Measurements from ENCODE around the gene FAHD1. TPM values are rescaled to one million over a fixed set of nuclear protein-coding genes. Genes with fewer than 3 reads are reported as not detected.

Gene FAHD1
- total RNA-seq, 4 donors from 2014 or later, result 46.2 to 89.0 (median 62.3) TPM

DNA sequence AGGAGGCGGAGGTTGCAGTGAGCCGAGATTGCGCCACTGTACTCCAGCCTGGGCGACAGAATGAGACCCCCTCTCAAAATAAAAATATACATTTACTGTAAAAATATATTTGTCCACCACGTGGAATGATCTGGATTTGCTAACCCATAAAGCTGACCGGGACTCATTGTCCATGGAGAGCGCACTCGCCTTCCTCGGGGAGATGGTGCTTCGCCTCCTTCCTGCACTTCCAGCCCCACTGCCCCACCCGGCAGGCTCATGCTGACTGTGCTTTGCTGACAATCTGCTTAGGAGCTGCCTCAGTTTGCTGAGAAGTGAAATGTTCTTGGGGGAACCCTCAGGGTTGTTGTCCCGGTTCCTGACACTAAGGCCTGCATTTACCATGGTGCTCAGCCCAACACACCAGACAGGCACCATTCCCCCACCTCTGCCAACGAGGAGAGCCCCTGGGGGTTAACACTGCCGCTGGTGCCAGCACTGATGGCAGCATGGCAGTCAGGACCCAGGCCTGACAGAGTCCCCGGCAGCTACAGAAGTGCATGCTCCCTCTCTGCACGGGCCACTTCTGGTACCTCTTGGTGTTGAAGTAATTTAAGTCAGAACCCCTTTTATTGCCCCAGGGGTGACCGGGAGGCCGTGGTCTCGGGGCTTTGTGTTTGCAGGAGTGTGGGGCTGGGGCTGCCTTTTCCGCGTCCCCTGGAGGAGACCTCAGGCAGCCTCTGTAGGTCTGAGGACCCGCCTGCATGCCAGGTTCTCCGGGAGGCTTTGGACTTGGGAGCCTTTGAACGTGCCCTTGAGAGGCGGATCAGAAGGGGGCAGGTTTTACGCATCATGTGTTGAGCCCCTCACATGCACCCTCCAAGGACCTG is 41.8 kb upstream of the FAHD1 start:
- DNase-seq (ENCODE audit: low spot score in 2 of 2), result no peak
- WGBS, 2 donors, result 79 to 84% methylated on average over 26 of the region's 26 CpGs
- no peak for TF ChIP-seq POLR2A (IDR thresholded peaks at IDR 0.05)
- TF ChIP-seq, protein P1, sequence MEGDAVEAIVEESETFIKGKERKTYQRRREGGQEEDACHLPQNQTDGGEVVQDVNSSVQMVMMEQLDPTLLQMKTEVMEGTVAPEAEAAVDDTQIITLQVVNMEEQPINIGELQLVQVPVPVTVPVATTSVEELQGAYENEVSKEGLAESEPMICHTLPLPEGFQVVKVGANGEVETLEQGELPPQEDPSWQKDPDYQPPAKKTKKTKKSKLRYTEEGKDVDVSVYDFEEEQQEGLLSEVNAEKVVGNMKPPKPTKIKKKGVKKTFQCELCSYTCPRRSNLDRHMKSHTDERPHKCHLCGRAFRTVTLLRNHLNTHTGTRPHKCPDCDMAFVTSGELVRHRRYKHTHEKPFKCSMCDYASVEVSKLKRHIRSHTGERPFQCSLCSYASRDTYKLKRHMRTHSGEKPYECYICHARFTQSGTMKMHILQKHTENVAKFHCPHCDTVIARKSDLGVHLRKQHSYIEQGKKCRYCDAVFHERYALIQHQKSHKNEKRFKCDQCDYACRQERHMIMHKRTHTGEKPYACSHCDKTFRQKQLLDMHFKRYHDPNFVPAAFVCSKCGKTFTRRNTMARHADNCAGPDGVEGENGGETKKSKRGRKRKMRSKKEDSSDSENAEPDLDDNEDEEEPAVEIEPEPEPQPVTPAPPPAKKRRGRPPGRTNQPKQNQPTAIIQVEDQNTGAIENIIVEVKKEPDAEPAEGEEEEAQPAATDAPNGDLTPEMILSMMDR (IDR thresholded peaks at IDR 0.05), result no peak
- intact Hi-C loops (cut with DNase I; ENCODE audit: low total_unique reads), result no loop called here
- H3K4me3 ChIP-seq (ENCODE audit: low read depth, poor library complexity, severe bottlenecking), result no peak overlapping the region

DNA sequence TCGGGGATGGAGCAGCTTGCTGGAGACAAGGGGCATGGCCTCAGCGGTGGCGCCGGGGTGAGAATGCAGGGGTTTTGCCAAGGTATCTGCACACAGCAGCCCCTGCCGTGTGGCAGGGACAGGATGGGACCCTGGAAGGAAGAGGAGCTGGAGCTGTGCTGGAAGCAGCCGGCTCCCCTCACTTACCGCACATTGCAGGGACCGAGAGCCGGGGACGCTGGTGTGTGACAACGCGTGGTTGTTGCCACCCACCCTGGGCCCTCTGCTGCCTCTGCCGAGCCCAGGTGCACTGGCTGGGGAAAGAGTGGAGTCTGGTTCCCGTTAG is 41.2 kb upstream of the FAHD1 start:
- intact Hi-C loops (cut with DNase I; ENCODE audit: low total_unique reads), result no loop called here
- 90 to 93% methylated on average over 12 to 14 of the region's 14 CpGs for WGBS, 2 donors
- TF ChIP-seq, protein P1 (IDR thresholded peaks at IDR 0.05), result no peak
- no peak for TF ChIP-seq POLR2A (IDR thresholded peaks at IDR 0.05)

DNA sequence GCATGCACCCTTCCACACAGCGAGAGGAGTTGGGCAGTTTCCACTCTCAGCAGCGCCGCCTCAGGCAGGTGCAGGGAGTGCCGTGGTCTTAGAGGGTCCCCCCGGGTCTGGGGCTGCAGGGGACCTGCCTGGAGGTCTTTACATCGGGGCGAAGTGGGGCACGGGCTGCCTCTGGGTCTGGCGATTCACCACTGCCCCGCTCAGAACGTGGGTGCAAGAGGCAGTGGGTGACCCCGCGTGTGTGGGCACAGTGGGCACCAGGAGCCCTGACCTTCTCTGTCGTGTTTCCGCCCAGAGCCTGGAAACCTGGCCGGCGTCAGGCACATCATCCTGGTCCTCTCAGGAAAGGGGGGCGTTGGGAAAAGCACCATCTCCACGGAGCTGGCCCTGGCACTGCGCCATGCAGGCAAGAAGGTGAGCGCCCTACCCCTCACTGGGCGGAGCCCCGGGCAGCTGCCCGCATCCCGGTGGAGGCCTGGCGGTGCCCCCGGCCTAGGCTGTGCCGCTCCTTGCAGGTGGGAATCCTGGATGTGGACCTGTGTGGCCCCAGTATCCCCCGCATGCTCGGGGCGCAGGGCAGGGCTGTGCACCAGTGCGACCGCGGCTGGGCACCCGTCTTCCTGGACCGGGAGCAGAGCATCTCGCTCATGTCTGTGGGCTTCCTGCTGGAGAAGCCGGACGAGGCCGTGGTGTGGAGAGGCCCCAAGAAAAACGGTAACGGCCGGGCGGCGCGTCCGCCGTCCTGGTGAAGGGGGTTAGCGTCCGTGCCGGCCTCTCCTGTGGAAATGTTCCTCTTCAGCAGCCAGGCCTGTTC is 40.6 kb upstream of the FAHD1 start:
- 87 to 89% methylated on average over 29 to 38 of the region's 51 CpGs for whole genome bisulfite sequencing, 2 donors
- no peak for TF ChIP-seq POLR2A (IDR thresholded peaks at IDR 0.05)
- TF ChIP-seq, protein P1 (IDR thresholded peaks at IDR 0.05), result no peak
- H3K4me3 ChIP-seq (ENCODE audit: low read depth, poor library complexity, severe bottlenecking), result no peak overlapping the region
- intact Hi-C loops (cut with DNase I; ENCODE audit: low total_unique reads), result no loop called here
- DNase-seq (ENCODE audit: low spot score in 2 of 2), result peak in 1 of 2 donors; percentile 80

More for the DNA sequence above, 41.2 kb upstream of the FAHD1 start:
- DNase-seq (ENCODE audit: low spot score in 2 of 2), result no peak
- H3K4me3 ChIP-seq (ENCODE audit: low read depth, poor library complexity, severe bottlenecking), result no peak overlapping the region

DNA sequence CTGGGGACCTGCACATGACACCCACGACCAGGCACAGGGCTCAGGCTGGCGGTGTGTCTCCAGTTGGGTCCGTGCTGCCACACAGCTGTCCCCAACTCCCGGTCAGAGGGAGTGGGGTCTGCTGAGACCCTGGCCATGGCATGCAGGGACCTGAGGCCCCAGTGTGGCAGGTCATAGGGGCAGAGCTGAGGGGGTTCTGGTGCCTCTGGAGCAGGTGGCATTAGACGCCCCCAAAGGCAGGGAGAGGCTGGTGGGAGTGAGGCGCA is 40.0 kb upstream of the FAHD1 start:
- intact Hi-C loops (cut with DNase I; ENCODE audit: low total_unique reads), result no loop called here
- no peak for TF ChIP-seq POLR2A (IDR thresholded peaks at IDR 0.05)
- TF ChIP-seq, protein P1 (IDR thresholded peaks at IDR 0.05), result no peak
- no peak for DNase-seq (ENCODE audit: low spot score in 2 of 2)
- no peak overlapping the region for H3K4me3 ChIP-seq (ENCODE audit: low read depth, poor library complexity, severe bottlenecking)
- WGBS, 2 donors, result 83 to 94% methylated on average over 2 to 4 of the region's 6 CpGs

DNA sequence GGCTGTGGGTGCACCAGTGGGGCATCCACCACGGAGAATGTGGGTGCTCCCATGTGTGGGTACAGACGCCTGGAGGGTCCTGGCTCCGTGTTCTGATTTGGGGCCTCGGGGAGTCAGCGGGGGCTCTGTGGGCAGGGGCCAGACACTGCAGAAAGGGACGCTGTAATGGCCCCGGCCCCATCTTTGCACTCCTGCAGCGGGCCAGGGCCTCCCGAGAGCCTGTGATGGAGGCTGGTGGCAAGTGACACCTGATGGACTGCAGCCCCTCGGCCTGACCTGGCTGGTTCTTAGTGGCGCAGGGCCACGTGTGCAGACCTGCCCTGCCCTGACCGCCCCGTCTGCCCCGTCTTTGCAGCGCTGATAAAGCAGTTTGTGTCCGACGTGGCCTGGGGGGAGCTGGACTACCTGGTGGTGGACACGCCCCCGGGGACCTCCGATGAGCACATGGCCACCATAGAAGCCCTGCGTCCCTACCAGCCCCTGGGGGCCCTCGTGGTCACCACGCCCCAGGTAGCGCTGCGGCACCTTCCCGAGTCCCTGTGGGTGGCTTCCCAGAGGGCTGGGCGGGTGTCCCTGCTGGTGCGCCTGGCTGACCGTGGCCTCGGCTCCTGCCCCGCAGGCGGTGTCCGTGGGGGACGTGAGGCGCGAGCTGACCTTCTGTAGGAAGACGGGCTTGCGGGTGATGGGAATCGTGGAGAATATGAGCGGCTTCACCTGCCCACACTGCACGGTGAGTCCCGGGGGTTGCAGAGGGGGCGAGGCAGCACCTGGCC is 39.5 kb upstream of the FAHD1 start:
- TF ChIP-seq, protein P1 (IDR thresholded peaks at IDR 0.05), result no peak
- no peak for TF ChIP-seq POLR2A (IDR thresholded peaks at IDR 0.05)
- DNase-seq (ENCODE audit: low spot score in 2 of 2), result no peak
- WGBS, 2 donors, result 88 to 91% methylated on average over 26 to 32 of the region's 44 CpGs
- H3K4me3 ChIP-seq (ENCODE audit: low read depth, poor library complexity, severe bottlenecking), result no peak overlapping the region
- intact Hi-C loops (cut with DNase I; ENCODE audit: low total_unique reads), result no loop called here
